Suppressor macrophage treated with lipopolysaccharide for 1 hour (primary cell): ENCODE data around the gene INSRR.

Experiments used
- DNase-seq, 3 donors: peaks; one replicate each; pipeline ENCODE4 v3.0.0-alpha.2; 2020 to 2022

The INSRR gene

GRCh38 chr1:156823210-156823790, 35.6 kb downstream of the INSRR start:
- DNase-seq, result peak in 1 of 3 donors; percentile 35

- DNase-seq, result no peak
Observed at GRCh38 chr1:156822680-156823079, 36.2 kb downstream of the INSRR start.

GRCh38 chr1:156821801-156822200, 37.1 kb downstream of the INSRR start:
- DNase-seq, result no peak

GRCh38 chr1:156816561-156817328, 42.2 kb downstream of the INSRR start, which contains the start of gene SH2D2A:
SH2D2A (minus strand) TSS chr1:156816848; CDS start chr1:156816708, 140 bp downstream.
- peak; percentile 30 to 44 (median 38) for DNase-seq

- no peak for DNase-seq
Observed at GRCh38 chr1:156815961-156816422, 42.9 kb downstream of the INSRR start.

- no peak for DNase-seq
Observed at GRCh38 chr1:156815307-156815826, 43.5 kb downstream of the INSRR start.

GRCh38 chr1:156814571-156815260, 44.2 kb downstream of the INSRR start:
- DNase-seq, result peak in 2 of 3 donors; percentile 21 to 35

- DNase-seq, result peak; percentile 67 to 86 (median 75)
Observed at GRCh38 chr1:156813750-156814570, 45.0 kb downstream of the INSRR start.

- no peak for DNase-seq
Observed at GRCh38 chr1:156813298-156813697, 45.6 kb downstream of the INSRR start.

- DNase-seq, result no peak
Observed at GRCh38 chr1:156812293-156812990, 46.5 kb downstream of the INSRR start.

GRCh38 chr1:156811168-156811567, 47.7 kb downstream of the INSRR start:
- no peak for DNase-seq

- DNase-seq, result no peak
Observed at GRCh38 chr1:156809711-156810366, 49.1 kb downstream of the INSRR start.

- DNase-seq, result no peak
Observed at GRCh38 chr1:156809281-156809680, 49.6 kb downstream of the INSRR start.

- DNase-seq, result no peak
Observed at GRCh38 chr1:156808186-156809030, 50.5 kb downstream of the INSRR start.

- no peak for DNase-seq
Observed at GRCh38 chr1:156807627-156808026, 51.3 kb downstream of the INSRR start.

- no peak for DNase-seq
Observed at GRCh38 chr1:156806512-156807440, 52.1 kb downstream of the INSRR start.

- DNase-seq, result no peak
Observed at GRCh38 chr1:156805766-156806511, 53.0 kb downstream of the INSRR start.

GRCh38 chr1:156804572-156805243, 54.2 kb downstream of the INSRR start:
- DNase-seq, result peak; percentile 68 to 77 (median 70)
